GM19240 (cell line): ENCODE measurements around the gene PPP2CA.

Source experiments
- DNase-seq: peaks from one replicate; pipeline ENCODE4 v3.0.0; 2011; ENCODE audit warnings: low spot score; ENCODE audit not compliant: insufficient read length

The PPP2CA gene

DNA sequence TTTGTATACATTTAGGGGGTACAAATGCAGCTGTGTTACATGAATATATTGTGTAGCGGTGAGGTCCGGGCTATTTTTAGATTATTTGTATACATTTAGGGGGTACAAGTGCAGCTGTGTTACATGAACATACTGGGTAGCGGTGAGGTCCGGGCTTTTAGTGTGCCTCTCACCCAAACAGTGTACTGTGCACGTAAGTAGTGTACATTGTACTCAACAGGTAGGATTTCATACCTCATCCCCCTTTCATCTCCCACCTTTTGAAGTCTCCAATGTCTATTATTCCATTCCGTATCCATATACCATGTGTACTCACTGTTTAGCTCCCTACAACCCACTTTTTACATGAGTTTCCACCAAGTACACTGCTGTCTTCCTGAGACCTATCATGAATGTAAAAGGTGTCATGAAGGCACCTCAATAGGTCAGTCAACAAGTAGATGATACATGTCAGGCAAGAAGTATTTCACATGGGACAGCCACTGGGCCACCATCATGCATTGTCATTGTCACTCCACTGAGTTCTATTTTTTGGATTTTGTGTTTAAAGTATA, 76.8 kb downstream of the PPP2CA start:
- no peak for DNase-seq

GRCh38 chr5:134148316-134148715, 77.6 kb downstream of the PPP2CA start:
- no peak for DNase-seq

GRCh38 chr5:134146651-134147518, 79.0 kb downstream of the PPP2CA start:
- no peak for DNase-seq

GRCh38 chr5:134145779-134146581, 79.9 kb downstream of the PPP2CA start:
- no peak for DNase-seq

GRCh38 chr5:134145041-134145757, 80.7 kb downstream of the PPP2CA start:
- no peak for DNase-seq
